GM19395 (cell line): ENCODE results near the gene SNAPIN.
"Not testable (repeated sequence)": the region's sequence is repeated elsewhere in the genome, so short reads cannot be mapped to it uniquely, and the experiment has no call there.

ENCODE experiments used
- ATAC-seq: cut with Tn5 transposase; IDR thresholded peaks from one replicate; pipeline ENCODE4 v1.9.1; 2021; ENCODE audit warnings: mild to moderate bottlenecking, moderate library complexity; ENCODE audit not compliant: unreplicated experiment

SNAPIN gene

GRCh38 chr1:153626904-153627714 lies 31.4 kb upstream of the SNAPIN start, which contains the start of gene S100A13:
TSS of gene S100A13 (minus strand) at chr1:153627505. CDS start at chr1:153626472, 1,033 bp downstream.
- ATAC-seq, result no peak

DNA sequence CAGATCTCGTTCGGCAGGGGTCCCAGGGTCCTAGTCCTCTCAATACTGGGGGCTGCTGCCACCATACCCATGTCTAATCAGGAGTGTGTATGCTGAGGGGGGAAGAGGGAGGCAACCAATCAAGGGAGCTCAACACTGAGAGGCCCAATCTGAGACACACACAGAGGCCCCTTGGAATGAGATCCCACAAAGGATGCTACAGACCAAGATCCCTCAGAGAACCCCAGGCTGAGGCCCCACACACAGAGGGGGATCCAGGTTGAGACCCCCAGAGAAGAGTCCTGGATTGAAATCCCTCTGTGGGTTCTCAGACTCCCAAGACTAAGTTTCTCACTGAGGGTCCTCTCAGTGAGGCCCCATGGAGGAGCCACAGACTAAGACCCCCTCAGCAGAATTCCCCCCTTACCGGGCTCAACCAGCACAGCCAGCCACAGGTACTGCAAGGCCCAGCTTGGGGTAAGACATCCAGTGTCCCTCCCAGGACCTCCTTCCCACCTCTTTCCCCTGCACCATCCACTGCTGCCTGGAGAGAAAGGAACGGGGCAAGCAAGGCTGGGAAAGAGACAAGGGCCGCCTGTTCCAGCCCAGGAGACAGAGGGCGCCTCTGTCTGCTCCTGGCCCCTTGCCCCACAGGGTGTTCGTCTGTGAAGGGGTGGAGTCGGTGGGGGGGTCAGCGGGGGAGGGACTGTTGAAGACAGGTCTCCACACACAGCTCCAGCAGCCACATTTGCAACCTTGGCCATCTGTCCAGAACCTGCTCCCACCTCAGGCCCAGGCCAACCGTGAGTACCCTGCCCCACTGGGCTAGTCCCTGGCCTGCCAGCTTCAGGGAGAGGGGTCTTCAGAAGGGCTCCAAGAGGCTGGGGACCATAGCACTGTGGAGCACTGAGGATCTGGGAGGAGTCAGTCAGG lies 30.5 kb upstream of the SNAPIN start, which contains the start of gene S100A1:
S100A1 (plus strand) TSS at position 720 of the 912 bp plus-strand sequence. CDS start 2,088 bp downstream, outside the sequence.
- ATAC-seq, result no peak

DNA sequence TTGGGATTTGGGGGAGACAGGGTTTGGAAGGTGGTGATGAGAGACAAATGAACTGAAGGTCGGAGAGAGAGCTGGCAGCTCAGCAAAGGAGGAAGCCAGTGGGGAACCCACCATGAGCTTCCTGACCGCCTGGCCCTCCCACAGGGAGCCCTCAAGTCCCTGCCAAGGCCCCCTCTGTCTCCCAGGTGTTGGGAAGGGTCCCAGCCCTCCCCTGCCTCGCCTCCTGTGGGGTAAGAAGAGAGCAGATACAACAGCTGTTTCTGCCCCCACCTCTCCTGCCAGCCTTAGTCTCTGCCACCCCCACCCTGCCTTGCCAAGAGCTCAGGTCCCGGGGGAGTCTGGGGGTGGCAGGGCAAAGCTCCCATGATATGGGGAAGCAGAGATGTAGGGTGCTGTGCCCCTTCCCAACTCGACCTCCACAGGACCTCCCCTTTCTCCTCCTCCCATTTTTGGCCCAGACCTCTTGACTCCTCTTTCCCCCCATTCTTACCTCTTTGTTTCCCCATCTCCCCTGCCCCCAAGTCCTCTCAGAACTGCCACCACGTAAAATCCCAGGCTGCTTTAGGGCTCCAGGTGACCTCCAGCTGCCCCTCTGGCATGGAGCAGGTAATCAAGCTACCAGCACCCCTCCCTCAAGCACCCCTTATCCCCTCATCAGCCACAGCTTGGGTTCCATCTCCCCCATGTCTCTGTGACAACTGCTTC lies 29.7 kb upstream of the SNAPIN start:
- ATAC-seq, result no peak

DNA sequence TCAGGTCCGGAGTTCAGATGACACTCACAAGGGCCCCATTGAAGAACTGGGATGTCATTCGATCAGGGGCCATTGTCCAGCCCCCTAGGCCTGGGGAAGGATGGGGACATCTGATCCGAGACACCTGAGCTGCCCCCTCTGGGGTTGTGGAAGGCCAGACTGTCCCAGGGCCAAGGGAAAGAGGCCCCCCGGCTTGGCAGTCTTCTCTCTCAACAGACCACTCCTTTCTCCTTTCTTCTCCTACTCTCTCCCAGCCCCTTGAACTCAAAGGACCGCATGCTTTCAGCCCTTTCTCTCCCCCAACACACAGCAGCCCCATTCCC lies 29.2 kb upstream of the SNAPIN start:
- no peak for ATAC-seq

DNA sequence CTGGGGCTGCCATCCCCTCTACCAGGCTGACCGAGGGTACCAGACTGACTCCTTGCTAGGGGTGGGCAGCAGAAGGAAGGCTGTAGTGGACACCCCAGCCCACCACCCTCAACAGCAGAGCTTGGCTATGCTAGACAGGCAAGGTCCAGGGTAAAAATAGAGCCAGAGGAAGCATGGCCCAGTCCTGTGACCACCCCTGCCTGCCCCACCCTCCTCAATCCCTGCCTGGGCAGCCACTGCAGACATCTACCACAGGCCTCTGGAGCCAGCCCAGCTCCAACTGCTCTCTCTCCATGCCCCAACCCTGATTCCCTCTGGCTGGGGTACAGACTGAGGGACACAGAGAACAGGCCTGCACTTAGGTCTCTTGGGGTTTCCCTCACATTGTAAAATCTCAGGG lies 28.5 kb upstream of the SNAPIN start:
- ATAC-seq, result no peak

- no peak for ATAC-seq
These were observed 28.1 kb upstream of the SNAPIN start for GRCh38 chr1:153630384-153630783.

DNA sequence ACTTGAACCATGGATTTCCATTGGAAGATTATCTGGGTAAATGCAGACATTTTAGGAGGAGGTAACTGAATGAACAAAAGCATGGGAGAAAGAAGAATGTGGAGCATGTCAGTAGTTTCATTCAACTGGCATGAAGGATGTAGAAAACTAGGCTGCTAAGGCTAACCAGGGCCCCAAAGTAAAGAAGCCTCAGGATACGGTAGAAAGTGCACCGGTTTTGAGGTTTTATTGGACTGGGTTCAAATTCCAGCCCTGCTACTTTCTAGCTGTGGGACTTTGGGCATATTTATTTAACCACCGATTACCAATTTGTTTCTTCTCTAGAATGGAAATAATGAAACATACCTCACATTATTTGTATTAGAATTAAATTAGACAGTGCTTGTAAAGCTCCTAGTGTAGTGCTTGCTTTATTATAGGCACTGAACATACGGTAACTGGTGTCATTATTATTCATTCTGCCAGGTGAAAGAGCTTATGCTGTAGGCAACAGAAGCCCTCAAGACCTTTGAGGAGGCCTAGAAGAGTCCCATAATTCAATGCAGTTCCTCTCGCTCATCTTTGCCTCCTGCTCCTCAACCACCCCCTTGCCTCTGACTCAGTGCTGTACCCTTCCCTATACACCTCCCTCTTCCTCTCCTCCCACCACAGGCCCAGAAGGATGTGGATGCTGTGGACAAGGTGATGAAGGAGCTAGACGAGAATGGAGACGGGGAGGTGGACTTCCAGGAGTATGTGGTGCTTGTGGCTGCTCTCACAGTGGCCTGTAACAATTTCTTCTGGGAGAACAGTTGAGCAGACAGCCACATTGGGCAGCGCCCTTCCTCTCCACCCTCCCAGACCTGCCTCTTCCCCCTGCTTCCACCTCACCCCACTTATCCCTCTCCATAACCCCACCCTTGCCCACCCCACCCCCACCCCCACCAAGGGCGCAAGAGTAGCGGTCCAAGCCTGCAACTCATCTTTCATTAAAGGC lies 27.2 kb upstream of the SNAPIN start:
- ATAC-seq, result no peak

GRCh38 chr1:153633161-153633753 lies 25.2 kb upstream of the SNAPIN start:
- no peak for ATAC-seq

GRCh38 chr1:153633754-153634665 lies 24.5 kb upstream of the SNAPIN start, which contains the start of gene CHTOP:
TSS of gene CHTOP (plus strand) at chr1:153634066. CDS start at chr1:153636589, 2,523 bp downstream.
- peak; percentile 91 for ATAC-seq

- no peak for ATAC-seq
These were observed 22.6 kb upstream of the SNAPIN start for GRCh38 chr1:153635872-153636271.

- no peak for ATAC-seq
These were observed 22.2 kb upstream of the SNAPIN start for GRCh38 chr1:153636312-153636711.

DNA sequence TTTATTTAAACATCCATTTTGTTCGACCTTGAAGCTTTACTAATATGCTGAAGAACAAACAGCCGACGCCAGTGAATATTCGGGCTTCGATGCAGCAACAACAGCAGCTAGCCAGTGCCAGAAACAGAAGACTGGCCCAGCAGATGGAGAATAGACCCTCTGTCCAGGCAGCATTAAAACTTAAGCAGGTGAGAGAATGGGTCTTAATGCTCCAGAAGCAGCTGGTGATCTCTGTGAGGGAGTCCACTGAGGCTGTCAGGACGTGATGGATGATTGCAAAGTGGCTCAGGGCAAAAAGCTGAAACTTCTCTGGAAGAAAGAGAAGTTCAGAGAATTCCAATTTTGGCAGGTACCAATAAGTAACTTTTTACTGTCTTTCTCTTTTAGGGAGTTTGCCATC lies 20.2 kb upstream of the SNAPIN start:
- ATAC-seq, result no peak

GRCh38 chr1:153639280-153639679 lies 19.2 kb upstream of the SNAPIN start:
- ATAC-seq, result no peak

DNA sequence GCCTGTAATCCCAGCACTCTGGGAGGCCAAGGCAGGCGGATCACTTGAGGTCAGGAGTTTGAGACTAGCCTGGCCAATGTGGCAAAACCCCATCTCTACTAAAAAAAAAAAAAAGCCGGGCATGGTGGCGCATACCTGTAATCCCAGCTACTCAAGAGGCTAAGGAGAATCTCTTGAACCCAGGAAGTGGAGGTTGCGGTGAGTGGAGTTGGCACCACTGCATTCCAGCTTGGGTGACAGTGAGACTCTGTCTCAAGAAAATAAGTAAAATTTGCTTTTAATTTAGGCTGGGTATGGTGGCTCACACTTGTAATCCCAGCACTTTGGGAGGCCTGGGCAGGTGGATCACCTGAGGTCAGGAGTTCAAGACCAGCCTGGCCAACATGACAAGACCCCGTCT lies 18.3 kb upstream of the SNAPIN start:
- not testable (repeated sequence) for ATAC-seq

GRCh38 chr1:153640861-153641260 lies 17.6 kb upstream of the SNAPIN start:
- ATAC-seq, result no peak

- ATAC-seq, result no peak
These were observed 16.3 kb upstream of the SNAPIN start for GRCh38 chr1:153642161-153642560.

GRCh38 chr1:153643100-153643499 lies 15.4 kb upstream of the SNAPIN start:
- ATAC-seq, result no peak

- ATAC-seq, result no peak
These were observed 14.7 kb upstream of the SNAPIN start for GRCh38 chr1:153643816-153644215.
